Activated CD4-positive, CD25-positive, alpha-beta regulatory T cell treated with anti-CD3 and anti-CD28 coated beads, Interleukin-2, amount 50 U/mL, for 16 hours (primary cell): ENCODE measurements around the gene NCAM1.
"Not testable (repeated sequence)": the region's sequence is repeated elsewhere in the genome, so short reads cannot be mapped to it uniquely, and the experiment has no call there.

Experiments used
- DNase-seq: peaks from one replicate; pipeline ENCODE4 v3.0.0-alpha.2; 2020; ENCODE audit warnings: low read depth, low spot score

Gene NCAM1

DNA sequence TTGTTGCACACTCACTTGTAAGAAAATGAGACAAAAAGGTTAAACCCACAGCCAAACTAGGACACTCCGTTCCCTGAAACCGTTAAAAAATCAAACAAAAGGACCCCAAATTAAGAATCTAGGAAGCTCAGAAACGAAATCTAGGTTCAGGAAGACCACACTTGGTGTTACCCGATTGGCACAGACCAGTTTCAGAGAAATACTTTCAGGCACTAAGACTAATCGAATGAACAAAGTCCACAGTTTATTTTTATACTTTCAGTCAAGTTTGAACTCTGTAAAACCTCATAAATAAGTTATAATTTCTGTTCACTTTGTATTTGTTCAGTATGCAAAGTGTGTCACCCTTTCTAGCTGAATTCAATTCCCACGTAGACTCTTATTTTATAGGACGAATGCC is 314.4 kb downstream of the NCAM1 start:
- no peak for DNase-seq

DNA sequence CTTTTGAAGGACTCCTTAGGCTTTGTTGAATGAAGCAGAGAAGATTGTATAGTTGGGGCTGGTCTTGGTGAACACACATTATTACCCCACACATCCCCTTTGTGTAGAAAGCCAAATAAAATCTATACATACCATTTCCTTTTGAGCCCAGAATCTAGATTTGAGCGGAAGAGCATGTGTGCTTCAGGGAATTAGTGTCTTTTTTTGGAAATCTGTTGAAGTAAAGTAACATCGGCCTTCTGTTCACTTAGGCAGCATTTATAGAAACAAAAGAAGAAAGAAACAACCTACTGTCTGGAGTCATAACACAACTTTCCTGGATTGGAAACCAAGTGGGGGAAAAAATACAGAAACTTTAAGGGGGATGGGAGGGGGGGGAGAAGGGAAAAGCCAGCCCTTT is 315.2 kb downstream of the NCAM1 start:
- DNase-seq: no peak

DNA sequence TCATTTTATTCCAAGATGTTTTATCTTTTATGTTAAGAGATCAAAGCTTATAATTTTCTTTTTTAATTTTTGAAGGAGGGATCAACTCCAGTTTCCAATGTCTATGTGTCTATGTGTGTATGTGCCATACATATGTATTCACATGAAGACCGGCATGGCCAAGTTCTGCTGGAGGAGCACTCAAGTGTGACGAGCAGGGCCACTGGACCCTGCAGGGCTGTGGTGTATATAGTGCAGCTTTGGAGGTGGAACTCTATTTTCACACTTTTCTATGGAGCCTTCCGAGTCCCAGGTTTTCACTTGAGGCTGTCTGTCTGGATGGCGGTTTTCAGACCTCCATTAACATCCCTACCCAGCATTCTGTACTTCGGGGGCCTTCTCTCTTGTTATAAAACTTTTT is 316.7 kb downstream of the NCAM1 start:
- DNase-seq: no peak

DNA sequence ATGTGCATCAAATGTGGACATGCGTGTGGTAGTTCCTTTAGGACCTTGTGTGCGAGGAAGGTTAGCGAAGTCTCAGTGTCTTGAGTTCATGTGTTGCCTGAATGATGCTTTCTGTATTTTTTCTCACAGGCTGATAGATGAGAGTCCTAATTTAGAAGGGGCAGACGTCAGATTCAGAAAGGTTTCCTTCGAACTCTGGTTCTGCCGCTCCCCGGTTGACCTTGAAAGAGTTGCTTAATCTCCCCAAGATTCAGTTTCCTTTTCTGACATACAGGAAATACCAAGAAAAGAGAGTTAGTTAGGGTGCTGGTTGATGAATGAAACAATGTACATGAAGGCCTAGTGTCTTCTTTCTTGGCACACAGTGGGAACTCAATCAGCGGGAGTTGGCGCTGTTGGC is 317.3 kb downstream of the NCAM1 start:
- DNase-seq: no peak

DNA sequence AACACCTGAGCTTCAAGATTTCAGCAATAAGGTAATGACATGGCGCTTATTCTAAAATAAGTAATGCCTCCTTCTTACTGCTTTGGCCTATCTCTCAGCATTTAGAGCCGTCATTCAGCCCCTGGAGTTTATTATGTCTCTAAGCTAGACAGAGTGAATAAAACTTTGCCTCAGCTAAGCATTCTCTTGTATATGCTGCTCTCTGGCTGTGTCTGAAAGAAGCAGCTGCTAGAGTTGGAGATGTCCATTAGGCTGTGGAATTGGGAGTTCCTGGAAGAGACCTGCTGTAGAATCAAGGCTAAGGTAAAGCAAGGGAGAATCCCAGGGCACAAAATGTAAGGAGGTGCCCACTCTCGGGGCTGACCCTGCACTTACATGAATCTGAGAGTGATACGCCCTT is 317.7 kb downstream of the NCAM1 start:
- DNase-seq: no peak

DNA sequence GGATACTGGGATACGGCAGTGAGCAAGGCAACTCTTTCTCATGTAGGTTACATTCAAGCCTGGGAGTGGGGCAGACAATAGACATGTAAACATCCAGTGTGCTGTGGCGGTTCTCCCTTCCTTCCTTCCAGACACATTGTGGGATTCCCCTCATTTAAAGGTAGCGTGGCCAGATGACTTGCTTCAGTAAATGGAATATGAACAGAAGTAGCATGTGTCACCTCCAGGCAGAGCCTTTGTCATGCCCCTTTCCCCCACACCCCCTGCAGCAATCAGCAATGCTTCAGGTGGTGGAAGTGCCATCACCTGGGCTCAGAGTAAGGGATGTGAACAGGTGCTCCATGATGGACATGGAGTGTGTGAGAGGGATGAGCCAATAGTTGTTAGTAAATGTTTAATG is 318.4 kb downstream of the NCAM1 start:
- no peak for DNase-seq

DNA sequence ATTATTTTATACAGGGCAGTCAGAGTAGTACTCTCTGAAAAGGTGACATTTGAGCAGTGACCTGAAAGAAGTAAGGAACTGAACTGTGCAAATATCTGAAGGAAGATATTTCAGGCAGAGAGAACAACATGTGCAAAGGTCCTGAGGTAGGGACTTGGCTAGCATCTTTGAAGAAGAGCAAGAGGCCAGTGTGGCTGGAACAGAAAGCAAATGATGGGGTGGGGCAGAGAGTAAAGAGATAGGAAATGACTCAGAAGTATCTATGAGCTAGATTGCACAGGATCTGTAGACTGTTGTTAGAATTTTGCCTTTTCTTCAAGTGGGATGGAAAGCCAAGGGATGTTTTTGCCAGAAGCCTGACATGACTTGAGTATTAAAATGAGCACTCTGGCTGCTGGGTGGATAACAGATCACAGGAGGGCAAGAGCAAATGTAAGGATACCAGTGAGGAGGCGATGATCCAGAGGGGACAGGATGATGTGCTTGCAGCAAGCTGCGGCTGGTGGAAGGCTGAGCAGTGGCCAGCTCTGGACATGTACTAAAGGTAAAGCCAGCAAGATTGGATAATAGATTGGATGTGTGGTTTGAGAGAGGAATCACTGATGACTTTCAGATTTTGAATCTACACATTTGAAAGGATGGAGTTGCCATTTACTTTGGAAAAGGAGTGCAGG is 320.0 kb downstream of the NCAM1 start:
- no peak for DNase-seq

DNA sequence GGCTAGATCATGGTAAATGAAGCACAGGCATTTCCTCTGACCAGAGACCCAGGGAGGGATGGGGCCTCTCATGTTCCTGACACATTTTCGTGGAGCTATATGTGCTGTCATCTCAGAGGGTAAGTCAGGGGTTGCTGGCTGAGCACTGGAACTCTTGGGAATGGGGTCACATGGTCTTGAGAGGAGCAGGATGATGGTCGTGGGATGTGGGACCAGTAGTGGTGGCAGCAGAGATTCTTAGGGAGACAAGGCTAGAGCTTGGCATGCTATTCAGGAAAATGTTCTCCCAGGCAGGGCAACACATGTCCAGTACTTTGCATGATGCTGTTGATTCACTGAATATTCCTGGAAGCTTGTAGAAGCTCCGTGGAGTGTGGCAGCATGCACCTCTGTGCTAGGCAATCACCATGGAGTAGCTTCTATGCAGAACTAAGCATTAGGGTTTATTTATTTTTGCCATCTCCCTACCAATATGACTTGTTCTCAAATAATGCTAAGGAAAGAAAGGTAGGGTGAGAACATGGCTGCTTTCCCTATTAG is 321.7 kb downstream of the NCAM1 start:
- DNase-seq: no peak

DNA sequence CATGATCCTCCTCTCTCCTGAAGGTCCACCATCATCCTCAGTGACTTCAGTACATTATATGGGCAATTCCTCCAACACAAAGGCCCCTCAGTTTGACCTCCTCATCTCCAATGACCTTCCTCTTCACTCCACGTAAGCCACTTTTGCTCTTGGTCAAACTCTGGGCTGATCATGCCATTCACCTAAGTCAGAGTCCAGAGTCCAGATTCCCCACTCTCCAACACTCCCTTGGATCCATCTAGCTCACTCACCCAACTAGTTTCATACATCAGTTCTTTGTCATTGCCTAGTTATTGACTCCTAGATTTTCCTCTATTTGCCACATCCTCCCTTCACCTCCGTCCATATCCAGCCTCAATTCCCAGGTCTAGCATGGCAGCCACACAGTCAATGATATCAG is 322.7 kb downstream of the NCAM1 start:
- DNase-seq: no peak

DNA sequence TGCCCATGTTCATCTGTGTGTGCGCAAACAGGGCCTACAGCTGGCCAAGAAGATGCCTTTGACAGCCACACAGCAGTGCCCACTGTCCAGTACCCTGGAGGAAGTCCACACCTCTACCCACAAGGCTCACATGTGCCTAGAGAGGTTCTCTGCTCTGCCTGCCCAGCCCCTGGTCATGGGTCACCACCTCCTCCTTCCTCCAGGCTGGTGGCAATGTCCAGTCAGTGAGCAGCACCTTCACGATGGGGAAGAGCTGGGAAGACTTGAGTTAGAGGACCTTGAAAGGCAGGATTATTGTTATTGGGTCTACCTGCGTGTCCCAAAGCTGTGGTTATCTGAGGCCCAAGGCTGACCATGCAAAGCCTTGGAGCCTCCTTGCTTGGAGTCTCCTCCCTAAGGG is 324.8 kb downstream of the NCAM1 start:
- no peak for DNase-seq

DNA sequence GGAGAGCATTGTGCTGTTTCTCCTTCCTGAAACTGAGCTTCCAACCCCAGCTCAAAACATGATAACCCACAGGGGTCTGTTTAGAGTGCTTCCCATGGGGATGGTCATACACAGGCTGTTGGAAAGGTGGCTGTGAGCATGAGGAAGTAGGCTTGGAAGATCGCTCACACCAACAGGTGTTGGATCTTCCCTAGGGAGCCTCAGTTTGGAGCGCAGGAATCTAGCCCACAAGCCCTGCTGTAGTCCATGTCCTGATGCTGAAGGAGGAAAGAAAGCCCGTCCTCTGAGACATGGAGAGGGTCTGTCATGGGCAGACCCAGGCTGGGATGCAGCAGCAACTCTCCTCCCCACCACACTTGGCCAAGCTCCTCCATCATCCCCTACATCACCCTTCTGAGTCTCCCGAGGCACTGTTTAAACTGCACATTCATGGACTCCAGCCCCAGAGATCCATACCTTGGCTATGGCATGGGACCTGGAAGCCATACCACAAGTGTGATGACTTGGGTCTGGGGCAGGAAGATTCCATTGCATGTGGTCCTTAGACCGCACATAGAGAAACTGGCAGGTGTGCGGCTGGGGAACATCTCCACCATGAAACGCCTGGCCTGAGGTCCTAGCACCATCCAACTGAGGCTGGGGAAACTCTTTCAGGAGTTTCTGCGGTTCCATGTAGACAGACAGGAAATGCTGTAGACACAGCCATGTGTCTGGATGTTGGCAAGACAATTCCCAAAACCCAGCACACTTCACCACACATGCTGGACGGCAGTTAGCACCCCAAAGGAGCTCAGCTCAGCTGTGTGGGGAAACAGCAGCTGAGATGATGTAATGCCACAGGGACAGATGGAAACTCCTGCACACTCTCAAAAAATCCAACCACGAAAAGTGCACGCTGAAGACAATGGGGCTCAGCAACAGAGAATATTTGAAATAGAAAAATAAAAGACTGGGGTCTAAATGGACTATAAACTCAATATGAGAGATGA is 325.6 kb downstream of the NCAM1 start:
- DNase-seq: no peak

DNA sequence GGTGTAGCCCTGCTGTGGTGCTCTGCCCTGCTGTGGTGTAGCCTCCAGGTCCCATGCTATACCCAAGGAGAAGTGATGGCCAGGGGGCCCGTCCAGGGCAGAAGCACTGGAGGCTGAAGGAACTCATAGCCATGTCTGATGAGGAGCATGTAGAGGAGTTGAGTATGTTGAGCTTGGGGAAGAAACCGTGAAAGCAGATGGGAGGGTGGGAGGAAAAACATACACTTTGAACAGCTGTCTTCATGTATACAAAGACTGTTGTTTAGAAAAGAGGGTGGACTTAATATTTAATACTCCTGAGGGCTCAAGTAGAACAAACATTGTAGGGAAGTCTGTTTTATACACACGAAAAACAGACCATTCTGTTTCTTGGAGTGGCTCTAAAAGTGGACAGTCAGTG is 326.6 kb downstream of the NCAM1 start:
- no peak for DNase-seq

DNA sequence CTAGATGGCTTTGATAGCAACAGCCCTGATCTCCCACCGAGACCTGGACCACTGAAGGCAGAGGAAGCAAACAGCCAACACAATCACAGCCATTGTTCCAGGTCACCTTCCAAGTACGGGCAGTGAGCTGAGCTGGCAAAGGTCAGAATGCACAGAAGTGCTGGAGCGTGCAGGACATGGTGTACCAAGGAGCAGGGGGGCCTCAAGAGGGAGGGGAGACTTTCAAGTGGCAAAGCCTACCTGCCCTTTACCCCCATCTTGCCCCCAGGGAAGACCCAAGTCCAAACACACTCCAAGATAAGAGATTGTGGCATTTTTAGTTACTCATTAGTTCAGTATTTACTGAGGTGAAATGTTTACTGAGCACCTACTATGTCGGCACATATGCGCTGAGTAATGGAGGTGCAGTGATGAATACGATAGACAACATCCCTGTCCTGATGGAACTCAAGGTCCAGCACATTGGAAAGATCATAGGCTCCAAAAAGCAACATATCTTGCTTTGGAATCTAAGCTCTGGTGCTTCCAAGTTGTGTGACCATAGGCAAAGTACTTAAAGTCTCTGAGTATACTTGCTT is 327.2 kb downstream of the NCAM1 start:
- DNase-seq: no peak

DNA sequence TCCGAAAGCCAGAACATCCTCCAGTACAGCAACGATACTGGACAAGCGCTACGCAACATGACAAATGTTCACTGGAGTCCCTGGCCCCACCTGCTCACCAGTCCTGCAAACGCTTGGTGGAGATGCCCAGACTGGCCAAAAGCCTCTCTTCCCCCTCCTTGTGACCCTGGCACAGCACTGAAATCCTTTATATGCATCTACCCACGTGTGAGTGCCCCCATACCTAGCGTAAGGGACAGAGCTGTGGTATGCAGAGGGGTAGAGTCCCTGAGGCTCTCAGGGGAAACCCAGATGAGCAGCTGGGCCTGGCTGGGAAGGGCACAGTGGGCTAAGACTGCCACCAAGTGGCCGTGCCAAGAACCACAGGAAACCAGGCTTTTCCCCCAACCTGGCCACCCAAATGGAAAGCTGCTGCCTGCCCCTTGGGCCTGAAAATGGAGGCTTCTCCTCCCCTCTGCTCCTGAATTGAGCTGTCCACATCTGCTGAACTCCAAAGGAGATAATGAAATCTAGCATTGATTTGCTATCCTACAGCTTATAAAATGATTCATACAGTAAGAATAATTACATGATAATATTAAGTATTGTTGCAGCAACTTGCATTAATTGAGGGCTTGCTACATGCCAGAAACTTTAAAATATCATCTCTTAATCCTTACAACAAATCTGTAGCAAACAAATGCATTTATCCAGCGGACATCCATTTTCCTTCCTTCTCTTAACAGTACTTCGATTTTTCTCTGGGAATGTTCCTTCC is 328.4 kb downstream of the NCAM1 start:
- DNase-seq: peak; percentile 21

DNA sequence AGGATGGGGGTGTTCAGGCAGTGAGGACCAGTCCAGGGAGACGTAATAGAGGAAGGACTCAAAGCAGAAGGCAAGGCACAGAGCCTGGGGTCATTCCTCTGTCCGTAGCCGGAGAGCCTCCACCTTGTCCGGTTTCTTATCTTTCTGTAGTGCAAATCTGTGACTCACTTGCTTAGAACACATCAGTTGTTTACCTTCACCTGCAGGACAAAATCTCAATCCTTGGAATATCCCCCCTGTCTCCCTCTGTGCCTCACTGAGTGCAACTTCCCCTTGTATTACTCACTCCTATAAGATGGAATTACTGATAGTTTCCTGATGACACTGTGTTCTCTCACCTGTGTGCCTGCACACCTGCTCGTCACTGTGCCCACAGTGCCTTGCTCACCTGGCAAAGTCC is 332.7 kb downstream of the NCAM1 start:
- DNase-seq: no peak

DNA sequence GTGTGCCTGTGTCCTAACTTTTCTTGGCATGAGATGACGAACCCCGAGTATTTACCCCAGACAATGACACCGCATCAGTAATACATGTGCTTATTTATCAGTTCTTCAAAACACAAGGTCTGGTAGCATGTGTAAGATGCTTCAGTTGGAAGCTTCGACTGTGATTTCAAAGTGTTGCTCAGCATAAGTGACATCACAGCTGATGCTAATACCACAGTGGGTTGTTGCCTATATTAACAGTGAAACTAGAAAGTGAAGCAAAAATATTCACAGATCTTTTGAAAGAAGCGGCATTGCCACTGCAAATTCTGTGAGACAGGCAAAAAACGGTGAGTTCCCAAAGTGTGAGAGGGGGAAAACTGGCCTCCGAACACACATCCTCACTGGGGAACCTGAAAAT is 334.8 kb downstream of the NCAM1 start:
- DNase-seq: no peak

DNA sequence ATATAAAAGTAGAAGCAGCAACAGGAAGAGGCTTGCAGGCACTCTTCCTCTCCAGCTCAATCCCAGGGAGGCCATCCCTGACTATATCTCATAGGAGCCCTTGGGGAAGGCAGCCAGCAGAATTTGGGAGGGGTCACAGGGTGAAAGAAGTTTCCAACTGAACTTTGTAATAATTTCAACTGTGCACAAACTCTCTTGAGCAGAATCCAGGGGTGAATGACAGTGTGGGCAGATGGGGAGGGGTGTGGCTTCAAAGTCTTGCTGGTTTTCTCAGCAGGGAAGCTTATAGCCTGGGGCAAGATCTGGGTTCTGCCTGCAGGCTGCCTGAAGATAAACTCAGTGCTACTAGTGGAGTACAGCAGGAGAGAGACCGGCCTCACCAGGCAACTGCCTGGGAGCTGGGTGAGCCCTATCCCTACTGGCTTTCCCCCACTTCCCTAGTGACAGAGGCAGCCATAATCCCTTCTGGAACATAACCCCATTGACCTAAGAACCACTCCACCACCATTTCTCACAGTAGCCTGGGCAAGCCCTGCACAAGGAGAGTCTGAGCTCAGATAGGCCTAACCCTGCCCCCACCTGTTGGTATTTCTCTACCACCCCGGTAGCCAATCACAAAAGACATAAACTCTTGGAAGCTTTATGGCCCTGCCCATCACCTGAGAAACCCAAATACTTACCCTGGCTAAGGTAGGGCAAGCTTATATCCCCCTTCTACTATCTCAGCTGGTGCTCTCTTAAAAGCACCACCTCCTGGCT is 335.4 kb downstream of the NCAM1 start:
- no peak for DNase-seq

DNA sequence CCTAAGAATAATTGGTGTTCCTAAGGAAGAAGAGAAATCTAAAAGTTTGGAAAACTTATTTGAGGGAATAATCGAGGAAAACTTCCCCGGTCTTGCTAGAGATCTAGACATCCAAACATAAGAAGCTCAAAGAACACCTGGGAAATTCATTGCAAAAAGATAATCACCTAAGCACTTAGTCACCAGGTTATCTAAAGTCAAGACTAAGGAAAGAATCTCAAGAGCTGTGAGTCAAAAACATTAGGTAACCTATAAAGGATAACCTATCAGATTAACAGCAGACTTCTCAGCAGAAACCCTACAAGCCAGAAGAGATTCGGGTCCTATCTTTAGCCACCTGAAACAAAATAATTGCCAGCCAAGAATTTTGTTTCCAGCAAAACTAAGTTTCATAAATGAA is 337.3 kb downstream of the NCAM1 start:
- not testable (repeated sequence) for DNase-seq

DNA sequence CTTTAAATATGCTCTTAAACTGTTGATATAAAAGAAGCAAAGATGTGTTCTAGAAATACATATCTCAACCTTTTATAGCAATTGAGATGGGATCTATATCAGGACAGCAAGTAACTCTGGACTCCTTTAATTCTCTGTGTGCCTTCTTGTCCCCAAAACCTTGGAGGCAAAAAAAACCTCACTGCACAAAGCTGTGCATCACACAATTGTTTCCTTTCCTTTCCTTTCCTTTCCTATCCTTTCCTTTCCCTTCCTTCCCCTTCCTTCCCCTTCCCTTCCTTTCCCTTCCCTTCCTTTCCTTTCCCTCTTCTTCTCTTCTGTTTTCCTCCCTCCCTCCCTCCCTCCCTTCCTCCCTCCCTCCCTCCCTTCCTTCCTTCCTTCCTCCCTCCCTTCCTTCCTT is 343.7 kb downstream of the NCAM1 start:
- no peak for DNase-seq

DNA sequence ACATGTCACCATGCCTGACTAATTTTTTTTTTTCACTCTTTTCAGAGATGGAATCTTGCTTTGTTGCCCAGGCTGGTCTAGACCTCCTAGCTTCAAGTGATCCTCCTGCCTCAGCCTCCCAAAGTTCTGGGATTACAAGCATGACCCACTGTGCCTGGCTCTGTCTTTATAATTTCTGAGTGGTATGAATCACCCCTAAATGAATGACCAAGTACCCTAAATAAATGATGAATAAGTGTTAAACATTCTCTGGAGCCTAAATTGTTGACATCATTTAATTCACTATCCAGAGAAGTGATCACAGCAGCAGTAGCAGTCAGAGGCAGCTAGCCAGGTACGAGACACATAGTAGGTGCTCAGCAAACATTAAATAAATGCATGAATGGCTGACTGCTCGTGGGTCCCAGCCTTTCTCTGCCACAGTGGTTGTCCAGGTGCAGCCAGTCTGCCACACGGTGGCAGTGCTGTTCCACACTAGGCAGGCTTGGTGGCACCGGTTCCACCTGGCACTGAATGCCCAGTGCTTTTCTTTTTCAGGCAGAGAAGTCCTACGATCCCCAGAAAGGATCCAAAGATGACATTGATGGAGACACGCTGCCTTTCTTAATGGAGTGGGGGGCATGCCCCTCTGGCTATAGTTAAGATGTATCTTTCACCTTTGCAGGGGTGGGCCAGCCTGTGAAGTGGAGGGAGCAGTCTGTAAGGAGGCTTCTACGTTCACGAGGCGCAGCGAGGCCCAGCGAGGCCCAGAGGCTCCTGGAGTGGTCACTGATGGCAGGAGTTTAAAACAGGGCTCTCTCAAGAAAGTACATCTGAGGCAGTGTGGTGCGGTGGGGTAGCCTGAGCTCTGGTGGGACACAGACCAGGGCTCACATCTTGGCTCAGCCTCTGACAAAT is 344.5 kb downstream of the NCAM1 start:
- DNase-seq: peak; percentile 40
